NCI-H2171 treated with DMSO at 0.1 percent for 48 hours (cell line): ENCODE data around the gene ACSL3.

ENCODE experiments used
- DNase-seq: peaks from one replicate; lab custom pipeline; 2025; lab: John Stamatoyannopoulos, UW

Gene ACSL3

DNA sequence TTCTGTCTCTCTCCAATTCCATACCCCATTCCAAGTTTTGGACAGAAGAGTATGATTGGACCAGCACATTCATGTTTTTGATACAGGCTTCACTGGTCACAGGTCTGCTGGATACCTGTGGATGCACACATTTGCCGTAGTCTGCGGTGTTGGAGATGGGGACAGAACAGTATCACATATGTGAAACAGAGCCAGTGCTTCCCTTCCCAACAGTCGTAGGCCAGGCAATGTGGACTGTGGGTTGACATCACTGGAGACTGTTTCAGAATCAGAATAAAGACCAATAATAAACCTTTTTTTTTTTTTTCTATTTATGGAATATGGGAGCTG lies 18.7 kb downstream of the ACSL3 start:
- DNase-seq, result no peak

DNA sequence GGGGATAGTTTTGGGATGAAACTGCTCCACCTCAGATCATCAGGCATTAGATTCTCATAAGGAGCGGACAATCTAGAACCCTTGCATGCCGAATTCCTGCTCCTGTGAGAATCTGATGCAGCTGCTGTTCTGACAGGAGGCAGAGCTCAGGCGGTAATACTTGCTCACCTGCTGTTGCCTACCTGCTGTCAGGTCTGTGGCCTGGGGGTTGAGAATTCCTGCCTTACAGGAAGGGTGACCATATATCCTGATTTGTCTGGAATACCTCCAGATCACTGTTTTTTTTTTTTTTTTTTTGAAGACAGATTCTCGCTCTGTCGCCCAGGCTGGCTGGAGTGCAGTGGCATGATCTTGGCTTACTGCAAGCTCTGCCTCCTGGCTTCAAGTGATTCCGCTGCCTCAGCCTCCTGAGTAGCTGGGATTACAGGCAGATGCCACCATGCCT lies 21.7 kb downstream of the ACSL3 start:
- DNase-seq, result peak; percentile 46

DNA sequence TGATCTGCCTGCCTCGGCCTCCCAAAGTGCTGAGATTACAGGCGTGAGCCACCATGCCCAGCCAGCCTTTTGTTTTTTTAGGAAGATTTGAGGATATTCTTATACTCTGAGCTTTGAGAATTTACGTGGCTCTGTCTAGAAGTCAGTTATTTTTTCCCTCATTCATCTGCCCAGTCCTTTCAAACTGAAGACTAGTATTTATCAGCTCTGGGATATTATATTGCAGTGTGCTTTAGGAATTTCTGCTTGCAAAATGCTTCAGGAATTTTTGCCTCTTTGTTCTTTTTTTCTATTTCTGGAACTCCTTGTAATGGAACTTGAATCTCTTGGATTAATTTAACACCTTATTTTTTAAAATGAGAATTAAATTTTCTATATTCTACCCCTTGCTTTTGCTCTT lies 22.6 kb downstream of the ACSL3 start:
- DNase-seq, result no peak

- no peak for DNase-seq
Observed at GRCh38 chr2:222884114-222884771, 23.4 kb downstream of the ACSL3 start.

DNA sequence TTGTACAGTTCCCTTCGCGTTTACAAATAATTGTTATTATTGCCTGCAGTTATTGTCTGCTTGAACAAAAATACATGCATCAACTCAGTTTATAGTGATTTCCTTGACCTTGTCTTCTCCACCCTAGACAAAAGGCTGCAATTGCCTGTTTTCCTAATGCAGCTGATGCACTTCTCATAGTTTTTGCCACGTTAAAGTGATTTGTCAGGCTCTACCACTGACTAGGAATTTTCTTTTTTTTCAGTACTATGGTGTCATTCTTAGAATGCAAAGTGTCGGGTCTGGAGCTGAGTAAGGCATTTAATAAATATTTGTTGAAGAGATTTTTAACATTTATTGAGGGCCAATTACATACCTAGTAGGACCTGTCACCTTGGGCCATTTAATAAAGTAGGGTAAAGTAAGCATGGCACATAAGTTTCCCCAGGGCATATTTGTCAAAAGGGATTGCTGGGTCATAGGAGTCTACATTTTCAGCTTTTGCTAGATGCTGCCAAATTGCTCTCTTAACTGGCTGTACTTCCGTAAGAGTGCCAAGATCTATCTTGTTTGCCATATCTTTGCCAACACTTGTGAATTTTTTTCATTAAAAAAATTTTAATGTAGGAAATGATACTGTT lies 24.1 kb downstream of the ACSL3 start:
- no peak for DNase-seq

GRCh38 chr2:222887124-222887523 lies 26.3 kb downstream of the ACSL3 start:
- DNase-seq, result no peak

- DNase-seq, result no peak
Observed at GRCh38 chr2:222888716-222889115, 27.9 kb downstream of the ACSL3 start.

DNA sequence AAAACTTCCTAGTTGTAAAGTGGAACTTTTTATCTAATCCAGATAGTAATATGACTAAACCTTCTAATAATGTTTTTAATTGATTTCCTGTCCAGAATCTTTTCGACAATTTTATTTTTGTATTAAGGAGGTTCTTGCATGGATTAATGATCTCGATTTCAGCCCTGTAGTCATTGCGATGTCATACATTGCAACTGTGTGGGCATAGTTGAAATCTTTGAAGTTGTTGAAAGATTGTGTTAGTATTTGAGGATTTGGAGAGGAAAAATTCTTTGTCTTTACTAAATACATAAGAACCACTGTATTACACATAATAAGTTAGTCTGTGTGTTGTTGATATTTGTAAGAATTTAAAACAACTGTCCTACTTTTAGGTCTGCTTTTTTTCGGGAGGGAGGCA lies 31.1 kb downstream of the ACSL3 start:
- no peak for DNase-seq

- DNase-seq, result no peak
Observed at GRCh38 chr2:222892321-222892720, 31.5 kb downstream of the ACSL3 start.

DNA sequence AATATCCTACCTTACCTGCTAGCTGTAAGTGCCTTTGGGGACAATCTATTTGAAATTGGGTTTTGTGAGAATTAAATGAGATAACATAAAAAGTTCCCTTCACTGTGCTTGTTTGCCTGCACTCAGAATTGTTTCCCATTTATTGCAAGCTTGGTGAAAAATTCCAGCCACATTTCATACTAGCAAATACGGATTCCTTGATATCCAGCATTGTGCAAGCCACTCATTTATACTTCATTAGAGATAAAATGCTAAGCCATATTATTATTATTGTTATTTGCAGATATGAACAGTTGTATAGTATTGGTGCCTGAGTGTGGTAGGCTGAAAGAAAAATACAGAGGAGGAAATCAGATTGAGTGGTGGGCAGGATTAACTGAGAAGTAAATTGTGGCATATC lies 31.9 kb downstream of the ACSL3 start:
- DNase-seq, result no peak

GRCh38 chr2:222893716-222894115 lies 32.9 kb downstream of the ACSL3 start:
- no peak for DNase-seq

DNA sequence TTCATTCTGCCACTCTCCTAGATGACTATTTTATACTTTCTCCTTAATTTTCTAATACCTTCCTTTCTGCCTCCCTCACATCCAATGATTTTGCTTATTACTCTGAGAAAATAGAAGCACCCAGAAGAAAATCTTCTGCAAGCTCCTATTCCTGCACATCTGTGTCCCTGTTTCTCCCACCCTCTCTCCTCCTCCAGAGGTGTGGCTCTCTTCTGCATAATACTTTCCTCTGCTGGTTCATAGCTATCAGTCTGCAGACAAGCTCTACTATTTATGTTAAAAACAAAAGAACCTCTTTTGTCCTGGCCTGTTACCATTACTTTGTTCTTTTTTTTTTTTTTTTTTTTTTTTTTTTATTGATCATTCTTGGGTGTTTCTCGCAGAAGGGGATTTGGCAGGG lies 34.3 kb downstream of the ACSL3 start:
- DNase-seq, result no peak

- no peak for DNase-seq
Observed at GRCh38 chr2:222897898-222898297, 37.1 kb downstream of the ACSL3 start.

DNA sequence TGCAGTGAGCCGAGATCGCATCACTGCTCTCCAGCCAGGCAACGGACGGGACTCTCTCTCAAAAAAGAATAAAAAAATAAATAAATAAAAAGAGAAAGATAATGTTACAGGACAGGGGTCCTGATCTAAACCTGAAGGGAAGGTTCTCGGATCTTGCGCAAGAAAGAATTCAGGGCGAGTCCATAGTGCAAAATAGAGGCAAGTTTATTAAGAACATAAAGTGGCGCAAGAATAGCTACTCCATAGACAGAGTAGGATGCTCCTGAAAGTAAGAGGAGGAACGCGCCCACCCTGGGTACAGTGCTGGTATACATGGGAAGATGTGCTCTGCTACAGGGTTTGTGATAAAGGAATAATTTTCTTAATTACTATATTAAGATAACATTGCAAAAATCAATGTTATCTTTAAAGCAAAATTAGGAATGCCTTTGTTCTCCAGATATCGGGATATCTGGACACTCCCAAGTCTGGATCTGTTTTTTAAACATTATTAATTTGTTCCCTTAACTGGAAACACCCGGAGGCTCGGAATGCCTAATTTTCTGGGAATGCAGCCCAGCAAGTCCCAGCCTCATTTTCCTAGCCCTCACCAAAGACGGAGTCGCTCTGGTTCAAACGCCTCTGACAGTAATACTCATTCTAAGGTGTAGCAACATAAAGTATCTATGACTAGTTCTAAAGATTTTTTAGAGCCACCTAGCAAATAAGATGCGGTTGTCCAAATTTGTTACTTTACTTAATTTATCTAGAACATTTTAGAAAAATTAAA lies 38.8 kb downstream of the ACSL3 start:
- no peak for DNase-seq

DNA sequence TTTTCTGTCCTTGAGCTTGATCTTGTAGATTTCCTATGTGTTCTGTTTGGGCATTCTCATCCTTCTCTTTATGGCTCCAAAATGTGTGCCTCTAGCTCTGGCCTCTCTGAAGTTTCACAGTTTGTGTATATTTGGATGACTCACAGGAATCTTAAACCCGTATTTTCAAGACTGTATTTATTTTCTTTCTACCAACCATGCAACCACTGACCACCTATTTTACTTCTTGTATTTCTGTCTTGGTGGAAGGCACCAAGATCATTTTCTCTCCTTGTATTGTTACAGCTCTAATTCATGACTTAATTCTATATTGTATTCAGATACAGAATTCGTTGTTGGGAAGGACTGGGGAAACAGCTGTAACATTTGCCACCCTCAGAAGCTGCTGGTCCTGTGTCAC lies 39.5 kb downstream of the ACSL3 start:
- DNase-seq, result no peak

DNA sequence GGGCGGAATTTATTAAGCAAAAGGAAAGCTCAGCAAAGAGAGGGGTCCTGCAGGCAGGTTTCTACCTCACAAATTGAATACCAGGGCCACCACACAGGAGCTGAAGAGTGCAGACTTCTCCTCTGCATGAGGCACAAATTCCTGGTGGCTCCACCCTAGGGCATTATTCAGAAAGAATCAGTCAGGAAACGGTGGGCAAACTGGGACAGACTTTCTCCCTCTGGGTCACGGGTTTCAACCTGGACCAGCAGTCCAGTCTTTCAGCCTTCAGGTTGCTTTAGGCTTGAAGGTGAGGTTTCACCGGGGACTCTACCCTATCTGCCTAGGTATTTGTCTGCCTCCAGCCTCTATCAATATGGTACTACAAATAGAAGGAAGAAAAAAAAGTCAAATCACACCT lies 41.8 kb downstream of the ACSL3 start:
- DNase-seq, result no peak

DNA sequence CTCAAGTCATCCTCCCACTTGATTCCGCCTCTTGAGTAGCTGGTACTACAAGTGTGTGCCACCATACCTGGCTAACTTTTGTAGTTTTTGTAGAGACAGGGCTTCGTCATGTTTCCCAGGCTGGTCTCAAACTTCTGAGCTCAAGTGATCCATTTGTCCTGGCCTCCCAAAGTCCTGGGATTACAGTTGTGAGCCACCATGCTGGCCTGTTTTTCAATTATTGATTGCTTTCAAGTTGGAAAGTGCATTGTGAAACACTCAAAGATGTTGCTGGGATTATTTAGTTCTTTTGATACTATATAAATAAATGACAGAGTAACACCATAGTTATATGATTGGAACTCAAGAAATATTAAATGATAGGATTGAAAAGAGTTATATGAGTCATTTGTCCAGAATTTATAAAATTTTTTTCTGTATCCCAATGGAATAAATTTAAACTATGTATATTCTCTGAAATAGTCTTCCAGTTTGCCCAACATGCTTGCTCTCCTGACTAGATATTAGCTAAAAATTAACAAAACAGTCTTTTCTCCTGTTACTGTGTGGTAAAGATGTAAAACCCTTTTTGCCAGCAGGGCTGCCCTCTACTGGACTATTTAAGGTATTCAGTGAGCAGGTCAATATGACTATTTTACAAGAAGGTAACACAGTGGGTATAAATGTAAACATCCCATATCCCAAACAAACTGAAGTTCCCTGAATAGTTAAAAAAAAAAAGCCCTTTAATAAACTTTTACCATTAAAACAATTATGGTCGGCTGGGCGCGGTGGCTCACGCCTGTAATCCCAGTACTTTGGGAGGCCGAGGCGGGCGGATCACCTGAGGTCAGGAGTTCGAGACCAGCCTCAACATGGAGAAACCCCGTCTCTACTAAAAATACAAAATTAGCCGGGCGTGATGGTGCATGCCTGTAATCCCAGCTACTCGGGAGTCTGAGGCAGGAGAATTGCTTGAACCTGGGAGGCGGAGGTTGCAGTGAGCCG lies 42.7 kb downstream of the ACSL3 start:
- peak; percentile 27 for DNase-seq

GRCh38 chr2:222904557-222905258 lies 43.9 kb downstream of the ACSL3 start:
- DNase-seq, result no peak

DNA sequence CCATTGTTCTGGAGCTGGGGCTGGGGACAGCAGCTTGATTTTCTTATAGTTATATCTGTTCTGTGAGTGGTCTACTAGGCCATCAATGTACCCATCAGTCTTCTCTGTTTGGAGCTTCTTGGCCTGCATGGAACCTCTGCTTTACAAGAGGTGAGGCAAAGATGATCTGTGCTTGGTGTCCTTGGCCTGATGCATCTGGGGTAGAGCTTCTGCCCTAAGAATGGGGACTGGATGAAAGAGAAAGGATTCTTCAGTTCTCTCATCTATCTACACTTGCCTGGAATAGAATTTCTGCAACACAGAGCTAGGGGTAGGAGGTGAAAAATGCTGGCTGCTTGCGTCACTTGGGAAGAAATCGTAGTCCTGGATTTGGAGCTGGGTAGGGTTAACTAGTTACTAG lies 46.2 kb downstream of the ACSL3 start:
- DNase-seq, result no peak

DNA sequence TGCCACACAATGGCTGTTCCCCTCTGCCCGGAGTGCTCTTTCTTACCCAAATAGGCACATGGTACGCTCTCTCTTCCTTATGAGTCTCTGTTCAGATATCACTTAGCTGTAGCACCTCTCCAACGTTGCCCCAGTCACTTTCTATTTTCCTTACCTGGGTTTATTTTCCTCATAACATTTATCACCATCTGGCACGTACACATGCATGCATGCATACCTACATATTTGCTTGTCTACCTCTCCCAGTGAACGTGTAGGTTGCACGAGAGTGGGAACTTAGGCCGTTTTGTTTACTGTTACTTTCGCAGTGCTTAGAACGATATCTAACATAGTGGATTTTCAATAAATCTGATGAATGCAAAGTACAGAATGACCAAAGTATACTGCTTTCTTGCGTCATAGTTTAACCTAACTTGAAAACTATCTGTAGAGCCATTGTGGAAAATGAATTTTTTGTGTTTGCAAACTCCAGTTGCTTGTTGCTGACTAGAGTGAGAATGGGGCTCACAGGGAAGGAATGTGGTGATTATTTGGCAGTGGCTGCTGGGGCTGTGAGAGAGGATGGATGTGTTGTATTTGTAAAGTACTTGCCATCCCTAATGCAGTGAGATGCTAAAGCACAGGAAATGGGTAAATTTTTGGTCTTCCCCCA lies 47.1 kb downstream of the ACSL3 start:
- peak; percentile 19 for DNase-seq

DNA sequence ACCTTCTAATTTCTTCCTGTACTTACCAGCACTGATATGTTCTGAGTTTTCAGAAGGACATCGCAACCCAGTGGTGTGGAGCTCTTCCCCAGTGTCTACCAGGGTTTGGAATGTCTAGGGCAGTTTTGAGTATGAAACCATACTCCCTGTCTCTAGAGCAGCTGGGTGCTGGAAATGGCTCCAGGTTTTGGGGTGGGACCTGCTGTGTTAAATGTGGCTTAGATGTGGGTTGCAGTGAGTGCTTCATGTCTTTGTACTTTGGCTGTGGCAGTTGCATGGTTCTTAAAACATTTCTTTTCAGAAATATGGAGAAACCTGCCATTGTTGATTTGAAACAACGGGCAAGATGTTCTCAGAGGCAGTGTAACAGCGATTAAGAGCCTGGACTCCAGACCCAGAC lies 48.5 kb downstream of the ACSL3 start:
- no peak for DNase-seq
